Pons (tissue), 1 donor: ENCODE results near the gene KAZN.
A peak's percentile ranks its signal among the peaks of the same experiment; 100 is the strongest.

ENCODE experiments used
- DNase-seq: peaks from one replicate; pipeline ENCODE4 v3.0.0-alpha.2; 2016; ENCODE audit warnings: low spot score

The KAZN gene

GRCh38 chr1:14590411-14591180 is 7.9 kb upstream of the KAZN start:
- DNase-seq, result no peak

- DNase-seq, result no peak
Observed at GRCh38 chr1:14591600-14591999, 6.9 kb upstream of the KAZN start.

- no peak for DNase-seq
Observed at GRCh38 chr1:14592004-14592631, 6.4 kb upstream of the KAZN start.

- no peak for DNase-seq
Observed at GRCh38 chr1:14593302-14593701, 5.2 kb upstream of the KAZN start.

GRCh38 chr1:14594045-14594444 is 4.4 kb upstream of the KAZN start:
- DNase-seq, result no peak

GRCh38 chr1:14596591-14596990 is 1.9 kb upstream of the KAZN start:
- no peak for DNase-seq

GRCh38 chr1:14597343-14598006 is 1.0 kb upstream of the KAZN start:
- DNase-seq, result no peak

- no peak for DNase-seq
Observed at GRCh38 chr1:14598007-14598497, 433 bp upstream of the KAZN start.

- no peak for DNase-seq
Observed at GRCh38 chr1:14599183-14599791, 802 bp downstream of the KAZN start.

GRCh38 chr1:14599800-14600199 is 1.3 kb downstream of the KAZN start:
- DNase-seq, result no peak

- no peak for DNase-seq
Observed at GRCh38 chr1:14600405-14601112, 2.1 kb downstream of the KAZN start.

GRCh38 chr1:14602136-14602535 is 3.7 kb downstream of the KAZN start:
- DNase-seq, result no peak

- DNase-seq, result no peak
Observed at GRCh38 chr1:14603645-14604044, 5.2 kb downstream of the KAZN start.

GRCh38 chr1:14604414-14604813 is 5.9 kb downstream of the KAZN start:
- no peak for DNase-seq

- DNase-seq, result no peak
Observed at GRCh38 chr1:14605945-14606344, 7.5 kb downstream of the KAZN start.

GRCh38 chr1:14606632-14607031 is 8.1 kb downstream of the KAZN start:
- peak; percentile 63 for DNase-seq

GRCh38 chr1:14607295-14607694 is 8.8 kb downstream of the KAZN start:
- DNase-seq, result peak; percentile 80

GRCh38 chr1:14608308-14608707 is 9.8 kb downstream of the KAZN start:
- no peak for DNase-seq

GRCh38 chr1:14610761-14611160 is 12.3 kb downstream of the KAZN start:
- DNase-seq, result no peak

- no peak for DNase-seq
Observed at GRCh38 chr1:14611792-14612191, 13.3 kb downstream of the KAZN start.

- DNase-seq, result no peak
Observed at GRCh38 chr1:14612256-14612655, 13.8 kb downstream of the KAZN start.

- DNase-seq, result no peak
Observed at GRCh38 chr1:14613926-14614325, 15.4 kb downstream of the KAZN start.
